ENCODE measurements around the gene ZNHIT6. TPM values are rescaled to one million over a fixed set of nuclear protein-coding genes. Genes with fewer than 3 reads are reported as not detected.
A peak's percentile ranks its signal among the peaks of the same experiment; 100 is the strongest.

ZNHIT6 gene
- total and polyA plus RNA-seq, 3 donors from 2014 or later: 10.1 to 14.5 (median 11.3) TPM

GRCh38 chr1:85707267-85707989 is 805 bp downstream of the ZNHIT6 start:
- Histone ChIP-seq H3K27me3 (no peaks in the 10 kb centered on the region), H3K4me3 (peak overlapping the region; percentile 69 to 81), H3K27ac (peak overlapping the region; percentile 85 to 86), H3K36me3 (ENCODE audit: low read depth, missing control alignments) (no peaks in the 10 kb centered on the region), H3K9me3 (no peaks in the 10 kb centered on the region), H3K4me1 (peaks cover 3% of the 10 kb centered on the region)
- WGBS, 2 donors: 10 to 11% methylated on average over 13 of the region's 13 CpGs
- no peak for TF ChIP-seq CTCF (IDR thresholded peaks at IDR 0.05)
- no peak for TF ChIP-seq POLR2A (IDR thresholded peaks at IDR 0.05)
- no peak for DNase-seq
- intact Hi-C loops (cut with DNase I; ENCODE audit: low total_unique reads): no loop called here

- H3K4me3 ChIP-seq: no peak overlapping the region
- H3K27ac ChIP-seq: no peak overlapping the region
- no peak for DNase-seq
- no peaks in the 10 kb centered on the region for H3K9me3 ChIP-seq
- intact Hi-C loops (cut with DNase I; ENCODE audit: low total_unique reads): no loop called here
- TF ChIP-seq POLR2A (IDR thresholded peaks at IDR 0.05): no peak
- TF ChIP-seq CTCF (IDR thresholded peaks at IDR 0.05): no peak
- WGBS, 2 donors: 96% methylated on average over 3 of the region's 3 CpGs
- H3K27me3 ChIP-seq: no peaks in the 10 kb centered on the region
- H3K4me1 ChIP-seq: peaks cover 3% of the 10 kb centered on the region
- H3K36me3 ChIP-seq (ENCODE audit: low read depth, missing control alignments): no peaks in the 10 kb centered on the region
Observed at GRCh38 chr1:85705940-85706339, 2.3 kb downstream of the ZNHIT6 start.

GRCh38 chr1:85700422-85700821 is 7.8 kb downstream of the ZNHIT6 start:
- intact Hi-C loops (cut with DNase I; ENCODE audit: low total_unique reads): no loop called here
- no peak for DNase-seq
- Histone ChIP-seq H3K27ac (no peak overlapping the region), H3K36me3 (ENCODE audit: low read depth, missing control alignments) (no peaks in the 10 kb centered on the region), H3K27me3 (no peaks in the 10 kb centered on the region), H3K4me1 (no peaks in the 10 kb centered on the region), H3K9me3 (no peaks in the 10 kb centered on the region), H3K4me3 (no peak overlapping the region)
- 91 to 95% methylated on average over 4 of the region's 4 CpGs for WGBS, 2 donors
- TF ChIP-seq POLR2A (IDR thresholded peaks at IDR 0.05) (no peak), CTCF (IDR thresholded peaks at IDR 0.05) (no peak)

GRCh38 chr1:85697895-85698294 is 10.3 kb downstream of the ZNHIT6 start:
- no peaks in the 10 kb centered on the region for H3K4me1 ChIP-seq
- H3K27me3 ChIP-seq: no peaks in the 10 kb centered on the region
- TF ChIP-seq CTCF (IDR thresholded peaks at IDR 0.05) (no peak), POLR2A (IDR thresholded peaks at IDR 0.05) (no peak)
- no peaks in the 10 kb centered on the region for H3K36me3 ChIP-seq (ENCODE audit: low read depth, missing control alignments)
- no peak overlapping the region for H3K4me3 ChIP-seq
- H3K27ac ChIP-seq: no peak overlapping the region
- intact Hi-C loops (cut with DNase I; ENCODE audit: low total_unique reads): no loop called here
- DNase-seq: no peak
- no peaks in the 10 kb centered on the region for H3K9me3 ChIP-seq

- TF ChIP-seq POLR2A (IDR thresholded peaks at IDR 0.05) (no peak), CTCF (IDR thresholded peaks at IDR 0.05) (peak in 1 of 3 experiments; percentile 34)
- 45 to 63% methylated on average over 1 of the region's 1 CpG for WGBS, 2 donors
- no peaks in the 10 kb centered on the region for H3K36me3 ChIP-seq (ENCODE audit: low read depth, missing control alignments)
- no peak overlapping the region for H3K4me3 ChIP-seq
- no peak for DNase-seq
- no peaks in the 10 kb centered on the region for H3K27me3 ChIP-seq
- intact Hi-C loops (cut with DNase I; ENCODE audit: low total_unique reads): no loop called here
- H3K27ac ChIP-seq: no peak overlapping the region
- no peaks in the 10 kb centered on the region for H3K4me1 ChIP-seq
- no peaks in the 10 kb centered on the region for H3K9me3 ChIP-seq
Observed at GRCh38 chr1:85692730-85693314, 15.4 kb downstream of the ZNHIT6 start.

All from testis (tissue), 3 donors.